IMR-90 (cell line): ENCODE data around the gene PXT1. TPM values are rescaled to one million over a fixed set of nuclear protein-coding genes. Genes with fewer than 3 reads are reported as not detected.

Experiments
- ATAC-seq: fragments of 200-7000 bp; cut with Tn5 transposase; 2 replicates; pipeline ENCODE4 v1.9.1; 2020; ENCODE audit warnings: low read depth, mild to moderate bottlenecking, moderate library complexity
- BruUV-seq: library from RNA; stranded (reverse); fragments of 400-500 nt; replicated peaks from 2 replicates; lab custom pipeline; 2021; lab: Mats Ljungman, UMichigan
- CTCF ChIA-PET: fragments of 300-600 bp; formaldehyde crosslinking; extraction: SDS; loops from one replicate; lab custom pipeline; 2021; ENCODE audit warnings: antibody characterized with exemption; lab: Yijun Ruan, JAX
- POLR2A ChIA-PET: fragments of 300-600 bp; sonication (Branson Sonifier 250); formaldehyde crosslinking; loops from one replicate; lab custom pipeline; 2022; ENCODE audit warnings: antibody characterized with exemption; ENCODE audit not compliant: unreplicated experiment; lab: Charles Lee
- DNase-seq: peaks from one replicate; pipeline ENCODE4 v3.0.0; 2013
- H2AFZ ChIP-seq: replicated peaks from 2 replicates; pipeline ENCODE3; 2013; ENCODE audit warnings: low read length, mild to moderate bottlenecking; ENCODE audit not compliant: poor library complexity
- H2AK5ac ChIP-seq: 2 replicates; pipeline ENCODE4 v1.6.1; 2013; ENCODE audit warnings: low read depth, low read length, inconsistent platforms
- H2AK9ac ChIP-seq: replicated peaks from 2 replicates; pipeline ENCODE3; 2013; ENCODE audit warnings: mild to moderate bottlenecking, low read depth, low read length, moderate library complexity; ENCODE audit not compliant: poor library complexity
- H2BK120ac ChIP-seq: 2 replicates; pipeline ENCODE4 v1.6.1; 2013; ENCODE audit warnings: low read depth, low read length, inconsistent platforms
- H2BK15ac ChIP-seq: 3 replicates; pipeline ENCODE4 v1.6.1; 2013; ENCODE audit warnings: low read depth, low read length, inconsistent platforms
- H2BK20ac ChIP-seq: 2 replicates; pipeline ENCODE4 v1.6.1; 2013; ENCODE audit warnings: low read depth, mild to moderate bottlenecking, inconsistent platforms, low read length, moderate library complexity
- H2BK5ac ChIP-seq: 2 replicates; pipeline ENCODE4 v1.6.1; 2013; ENCODE audit warnings: mild to moderate bottlenecking, low read depth, low read length, inconsistent platforms; ENCODE audit not compliant: poor library complexity, severe bottlenecking
- H3K14ac ChIP-seq: replicated peaks from 2 replicates; pipeline ENCODE4 v1.6.1; 2013; ENCODE audit warnings: low read depth, low read length, inconsistent platforms
- H3K18ac ChIP-seq: 2 replicates; pipeline ENCODE4 v1.6.1; 2013; ENCODE audit warnings: low read depth, low read length, control low read depth
- H3K23ac ChIP-seq: 2 replicates; pipeline ENCODE4 v1.6.1; 2013; ENCODE audit warnings: low read depth, low read length, inconsistent platforms
- H3K27ac ChIP-seq: 2 replicates; pipeline ENCODE4 v1.5.1; 2013; ENCODE audit warnings: mild to moderate bottlenecking, control low read depth, low read length; ENCODE audit not compliant: insufficient read depth
- H3K27me3 ChIP-seq: 2 replicates; pipeline ENCODE4 v1.6.1; 2013; ENCODE audit warnings: low read length; ENCODE audit not compliant: control insufficient read depth, insufficient read depth
- H3K36me3 ChIP-seq: 2 replicates; pipeline ENCODE4 v1.6.1; 2013; ENCODE audit warnings: low read length, mixed read lengths; ENCODE audit not compliant: control insufficient read depth, insufficient read depth
- H3K4ac ChIP-seq: 2 replicates; pipeline ENCODE4 v1.6.1; 2013; ENCODE audit warnings: low read depth, low read length, inconsistent platforms
- H3K4me1 ChIP-seq: 2 replicates; pipeline ENCODE4 v1.6.1; 2013; ENCODE audit warnings: low read length, mixed read lengths; ENCODE audit not compliant: control insufficient read depth, insufficient read depth
- H3K4me2 ChIP-seq: 2 replicates; pipeline ENCODE4 v1.6.1; 2013; ENCODE audit warnings: low read depth, mild to moderate bottlenecking, control low read depth, low read length, moderate library complexity
- H3K4me3 ChIP-seq: 2 replicates; pipeline ENCODE4 v1.5.1; 2013; ENCODE audit warnings: low read depth, mild to moderate bottlenecking, control low read depth, low read length, moderate library complexity; ENCODE audit not compliant: insufficient read depth
- H3K56ac ChIP-seq: 2 replicates; pipeline ENCODE4 v1.6.1; 2013; ENCODE audit warnings: low read length, inconsistent platforms; ENCODE audit not compliant: insufficient read depth; ENCODE audit errors: extremely low read depth
- H3K79me1 ChIP-seq, 2 experiments: 2 replicates each; pipeline ENCODE4 v1.6.1; 2013; ENCODE audit warnings: low read length in 2 of 2, inconsistent platforms in 1 of 2, low read depth in 1 of 2
- H3K9ac ChIP-seq: 2 replicates; pipeline ENCODE4 v1.6.1; 2013; ENCODE audit warnings: low read depth, low read length, control low read depth
- H3K9me1 ChIP-seq: 2 replicates; pipeline ENCODE4 v1.6.1; 2013; ENCODE audit warnings: low read length, inconsistent platforms; ENCODE audit not compliant: insufficient read depth
- H3K9me3 ChIP-seq: 2 replicates; pipeline ENCODE4 v1.6.1; 2013; ENCODE audit warnings: low read length; ENCODE audit not compliant: control insufficient read depth, insufficient read depth
- H4K20me1 ChIP-seq: 2 replicates; pipeline ENCODE4 v1.6.1; 2013; ENCODE audit warnings: low read length, inconsistent platforms; ENCODE audit not compliant: insufficient read depth
- H4K5ac ChIP-seq: 2 replicates; pipeline ENCODE4 v1.6.1; 2013; ENCODE audit warnings: mild to moderate bottlenecking, low read depth, low read length, control low read depth
- H4K8ac ChIP-seq, 2 experiments: 2 replicates each; pipeline ENCODE4 v1.6.1; 2013; ENCODE audit warnings: low read depth in 2 of 2, low read length in 2 of 2, control low read depth in 1 of 2, inconsistent platforms in 1 of 2
- H4K91ac ChIP-seq: 2 replicates; pipeline ENCODE4 v1.6.1; 2013; ENCODE audit warnings: low read depth, low read length, inconsistent platforms; ENCODE audit not compliant: insufficient read depth
- BHLHE40 ChIP-seq: fragments of 150-350 bp; IDR thresholded peaks from 2 replicates; pipeline ENCODE4 v1.6.1; 2016; ENCODE audit warnings: mild to moderate bottlenecking, low read depth, low read length
- CEBPB ChIP-seq: IDR thresholded peaks from 2 replicates; pipeline ENCODE4 v1.6.1; 2012; ENCODE audit warnings: low read depth, low read length, improper control_type of control experiment
- CHD1 ChIP-seq: IDR thresholded peaks from 2 replicates; pipeline ENCODE4 v1.6.1; 2012; ENCODE audit warnings: low read depth, low read length, improper control_type of control experiment
- FOS ChIP-seq: fragments of 150-350 bp; IDR thresholded peaks from 2 replicates; pipeline ENCODE4 v1.6.1; 2016; ENCODE audit warnings: low read depth, low read length
- MAFK ChIP-seq: IDR thresholded peaks from 2 replicates; pipeline ENCODE4 v1.6.1; 2012; ENCODE audit warnings: low read depth, low read length, improper control_type of control experiment
- MAZ ChIP-seq: IDR thresholded peaks from 2 replicates; pipeline ENCODE4 v1.6.1; 2012; ENCODE audit warnings: low read depth, mild to moderate bottlenecking, low read length, improper control_type of control experiment, moderate library complexity, borderline replicate concordance
- NFE2L2 ChIP-seq: fragments of 150-350 bp; IDR thresholded peaks from 2 replicates; pipeline ENCODE4 v1.6.1; 2016; ENCODE audit warnings: low read depth, mild to moderate bottlenecking, low read length
- POLR2A ChIP-seq: IDR thresholded peaks from 2 replicates; pipeline ENCODE4 v1.6.1; 2012; ENCODE audit warnings: mild to moderate bottlenecking, low read depth, low read length
- RAD21 ChIP-seq: IDR thresholded peaks from 2 replicates; pipeline ENCODE4 v1.6.1; 2012; ENCODE audit warnings: low read length, improper control_type of control experiment
- RCOR1 ChIP-seq: IDR thresholded peaks from 2 replicates; pipeline ENCODE4 v1.6.1; 2012; ENCODE audit warnings: mild to moderate bottlenecking, low read length, improper control_type of control experiment; ENCODE audit not compliant: insufficient replicate concordance
- RFX5 ChIP-seq: IDR thresholded peaks from 2 replicates; pipeline ENCODE4 v1.8.0; 2012; ENCODE audit warnings: low read depth, mild to moderate bottlenecking, low read length, moderate library complexity
- SMC3 ChIP-seq: fragments of 150-350 bp; IDR thresholded peaks from 2 replicates; pipeline ENCODE4 v1.6.1; 2016; ENCODE audit warnings: low read depth, mild to moderate bottlenecking, antibody characterized with exemption, low read length, moderate library complexity
- WGBS, 2 experiments: methylation state at CpG; one replicate each; pipeline versions ENCODE4 v1.1.5 to v1.1.7; 2013; ENCODE audit warnings: missing lambda C conversion rate in 2 of 2; ENCODE audit not compliant: insufficient read length in 1 of 2; ENCODE audit errors: extremely low coverage in 2 of 2; 5-methylcytosine and 5-hydroxymethylcytosine counted together
- dilution Hi-C: fragments of 300-500 bp; cut with HindIII; formaldehyde crosslinking; loops from one replicate; pipeline ENCODE4 v1.14.3; 2018; ENCODE audit warnings: low sequenced_read_pairs; ENCODE audit not compliant: unreplicated experiment
- in situ Hi-C: fragments of 300-500 bp; cut with MboI; formaldehyde crosslinking; loops from 3 replicates; pipeline ENCODE4 v1.14.3; 2019; ENCODE audit warnings: low sequenced_read_pairs, inconsistent platforms, mixed read lengths
- intact Hi-C: fragments of 100-400 bp; cut with micrococcal nuclease; formaldehyde crosslinking; loops from 2 replicates; pipeline ENCODE4 v1.10.0; 2022
- polyA plus RNA-seq, 3 experiments: library from polyadenylated mRNA; depleted of rRNA; stranded (reverse); fragments of >200 nt; gene quantifications; 2 replicates each; pipeline ENCODE4 v1.2.3, GENCODE V29; 2012; ENCODE audit warnings: low replicate concordance in 1 of 3
- total RNA-seq: library from RNA; depleted of rRNA; stranded (reverse); fragments of >200 nt; gene quantifications from 2 replicates; pipeline ENCODE4 v1.2.3, GENCODE V29; 2012
- TF ChIP-seq, protein P1 (sequence below): fragments of 150-350 bp; IDR thresholded peaks from 2 replicates; pipeline ENCODE4 v1.6.1; 2017; ENCODE audit warnings: mild to moderate bottlenecking, antibody characterized with exemption, low read length, low read depth
- TF ChIP-seq, protein P2 (sequence below): conservative IDR thresholded peaks from 2 replicates; pipeline ENCODE4 v1.5.1; 2012; ENCODE audit warnings: mild to moderate bottlenecking, low read depth, low read length, improper control_type of control experiment
- TF ChIP-seq, protein P3 (sequence below): fragments of 150-350 bp; IDR thresholded peaks from 2 replicates; pipeline ENCODE4 v1.6.1; 2016; ENCODE audit warnings: low read depth, mild to moderate bottlenecking, low read length, moderate library complexity, borderline replicate concordance

The PXT1 gene
- total and polyA plus RNA-seq, 2 of the 4 experiments (the other 2 are of a cell fraction): not detected

DNA sequence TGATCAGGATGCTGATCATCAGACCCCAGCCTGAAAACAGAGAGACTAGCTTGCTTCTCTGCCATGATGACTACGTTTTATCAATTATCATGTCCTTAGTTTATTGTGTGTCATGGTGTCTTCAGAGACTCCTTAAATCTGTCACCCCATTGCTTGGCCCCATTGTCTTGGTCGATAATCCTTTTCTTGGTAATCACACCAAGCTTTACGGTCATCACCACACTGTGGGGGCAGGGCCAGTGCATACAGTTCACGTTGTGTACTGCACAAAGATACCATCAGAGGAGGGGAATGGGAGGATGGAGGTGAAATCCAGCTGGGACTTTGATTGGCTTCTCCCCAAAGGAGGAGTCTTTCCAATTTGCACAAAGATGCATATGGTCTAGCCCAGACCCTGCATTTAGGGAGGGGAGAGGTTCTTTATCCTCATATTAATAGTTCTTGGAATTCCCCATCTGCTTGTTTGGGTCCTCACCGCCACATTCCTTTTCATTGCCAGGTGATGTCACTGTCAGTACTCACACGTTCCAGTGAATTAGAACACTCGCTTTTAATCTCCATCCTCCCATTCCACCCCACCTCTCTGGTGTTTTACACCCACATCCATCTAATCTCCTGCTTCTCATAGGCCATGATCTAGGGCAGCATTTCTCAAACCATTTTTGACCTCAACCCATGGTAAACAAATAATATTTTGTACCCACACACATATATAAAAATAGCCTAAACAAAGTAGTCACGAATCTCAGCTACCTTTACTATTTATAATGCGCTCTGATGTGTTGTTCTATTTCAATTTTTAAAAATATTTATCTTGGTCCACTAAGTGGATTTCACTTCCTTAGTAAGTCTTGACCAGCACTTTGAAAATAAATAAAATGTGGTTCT, 60.9 kb downstream of the PXT1 start:
- no peaks in the 10 kb centered on the region; the same call in 1 of the 2 replicates for H3K9me1 ChIP-seq
- no peaks in the 10 kb centered on the region for H3K79me1 ChIP-seq
- no peak overlapping the region for H4K91ac ChIP-seq
- dilution Hi-C loops: no loop called here
- H3K4me2 ChIP-seq: no peak overlapping the region
- H3K4me1 ChIP-seq: no peaks in the 10 kb centered on the region
- intact Hi-C loops: no loop called here
- no peaks in the 10 kb centered on the region for H4K20me1 ChIP-seq
- peaks cover 17% of the 10 kb centered on the region for H3K27me3 ChIP-seq
- ATAC-seq (no peak), DNase-seq (no peak)
- no peak overlapping the region for H2BK20ac ChIP-seq
- H3K23ac ChIP-seq: no peak overlapping the region
- no peak overlapping the region for H2BK120ac ChIP-seq
- H2AK9ac ChIP-seq: no peak overlapping the region
- WGBS, 2 experiments: 72% methylated on average over 3 of the region's 9 CpGs; no CpG with 5 or more reads in 1 of the 2 experiments
- H4K8ac ChIP-seq: no peak overlapping the region
- no peak overlapping the region for H3K56ac ChIP-seq
- no peak overlapping the region for H3K4me3 ChIP-seq
- ChIA-PET POLR2A (no interaction called here), CTCF (interaction anchor here (0.6 kb wide), 1 partner anchor 144 kb away, joined by 4 read pairs; no protein-coding TSS in a partner anchor)
- no peak overlapping the region for H3K14ac ChIP-seq
- H4K5ac ChIP-seq: no peak overlapping the region
- H3K18ac ChIP-seq: no peak overlapping the region
- H3K9me3 ChIP-seq: no peaks in the 10 kb centered on the region
- no peak overlapping the region for H3K27ac ChIP-seq
- H3K9ac ChIP-seq: no peak overlapping the region
- H3K4ac ChIP-seq: no peak overlapping the region
- no peak overlapping the region for H2AK5ac ChIP-seq
- no peak overlapping the region for H2BK15ac ChIP-seq
- H2BK5ac ChIP-seq: no peak overlapping the region
- no peak overlapping the region for H2AFZ ChIP-seq
- H3K36me3 ChIP-seq: no peaks in the 10 kb centered on the region
- in situ Hi-C loops: no loop called here
- no TSS peak for BruUV-seq
- TF ChIP-seq NFE2L2 (no peak), CEBPB (no peak), MAZ (no peak), FOS (no peak), CHD1 (no peak), BHLHE40 (no peak), SMC3 (no peak), RCOR1 (no peak), POLR2A (no peak), MAFK (no peak), RFX5 (no peak), RAD21 (no peak)
- TF ChIP-seq, protein P1, sequence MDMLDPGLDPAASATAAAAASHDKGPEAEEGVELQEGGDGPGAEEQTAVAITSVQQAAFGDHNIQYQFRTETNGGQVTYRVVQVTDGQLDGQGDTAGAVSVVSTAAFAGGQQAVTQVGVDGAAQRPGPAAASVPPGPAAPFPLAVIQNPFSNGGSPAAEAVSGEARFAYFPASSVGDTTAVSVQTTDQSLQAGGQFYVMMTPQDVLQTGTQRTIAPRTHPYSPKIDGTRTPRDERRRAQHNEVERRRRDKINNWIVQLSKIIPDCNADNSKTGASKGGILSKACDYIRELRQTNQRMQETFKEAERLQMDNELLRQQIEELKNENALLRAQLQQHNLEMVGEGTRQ: no peak
- TF ChIP-seq, protein P2, sequence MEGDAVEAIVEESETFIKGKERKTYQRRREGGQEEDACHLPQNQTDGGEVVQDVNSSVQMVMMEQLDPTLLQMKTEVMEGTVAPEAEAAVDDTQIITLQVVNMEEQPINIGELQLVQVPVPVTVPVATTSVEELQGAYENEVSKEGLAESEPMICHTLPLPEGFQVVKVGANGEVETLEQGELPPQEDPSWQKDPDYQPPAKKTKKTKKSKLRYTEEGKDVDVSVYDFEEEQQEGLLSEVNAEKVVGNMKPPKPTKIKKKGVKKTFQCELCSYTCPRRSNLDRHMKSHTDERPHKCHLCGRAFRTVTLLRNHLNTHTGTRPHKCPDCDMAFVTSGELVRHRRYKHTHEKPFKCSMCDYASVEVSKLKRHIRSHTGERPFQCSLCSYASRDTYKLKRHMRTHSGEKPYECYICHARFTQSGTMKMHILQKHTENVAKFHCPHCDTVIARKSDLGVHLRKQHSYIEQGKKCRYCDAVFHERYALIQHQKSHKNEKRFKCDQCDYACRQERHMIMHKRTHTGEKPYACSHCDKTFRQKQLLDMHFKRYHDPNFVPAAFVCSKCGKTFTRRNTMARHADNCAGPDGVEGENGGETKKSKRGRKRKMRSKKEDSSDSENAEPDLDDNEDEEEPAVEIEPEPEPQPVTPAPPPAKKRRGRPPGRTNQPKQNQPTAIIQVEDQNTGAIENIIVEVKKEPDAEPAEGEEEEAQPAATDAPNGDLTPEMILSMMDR: no peak
- TF ChIP-seq, protein P3, sequence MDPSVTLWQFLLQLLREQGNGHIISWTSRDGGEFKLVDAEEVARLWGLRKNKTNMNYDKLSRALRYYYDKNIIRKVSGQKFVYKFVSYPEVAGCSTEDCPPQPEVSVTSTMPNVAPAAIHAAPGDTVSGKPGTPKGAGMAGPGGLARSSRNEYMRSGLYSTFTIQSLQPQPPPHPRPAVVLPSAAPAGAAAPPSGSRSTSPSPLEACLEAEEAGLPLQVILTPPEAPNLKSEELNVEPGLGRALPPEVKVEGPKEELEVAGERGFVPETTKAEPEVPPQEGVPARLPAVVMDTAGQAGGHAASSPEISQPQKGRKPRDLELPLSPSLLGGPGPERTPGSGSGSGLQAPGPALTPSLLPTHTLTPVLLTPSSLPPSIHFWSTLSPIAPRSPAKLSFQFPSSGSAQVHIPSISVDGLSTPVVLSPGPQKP: no peak
